ENCODE measurements around the gene UBXN10. TPM values are rescaled to one million over a fixed set of nuclear protein-coding genes. Genes with fewer than 3 reads are reported as not detected.

Gene UBXN10
- polyA plus RNA-seq, 1 donor (not counting 4 experiments of a cell fraction or from before 2014, with no cell fraction given): 0.05 TPM

DNA sequence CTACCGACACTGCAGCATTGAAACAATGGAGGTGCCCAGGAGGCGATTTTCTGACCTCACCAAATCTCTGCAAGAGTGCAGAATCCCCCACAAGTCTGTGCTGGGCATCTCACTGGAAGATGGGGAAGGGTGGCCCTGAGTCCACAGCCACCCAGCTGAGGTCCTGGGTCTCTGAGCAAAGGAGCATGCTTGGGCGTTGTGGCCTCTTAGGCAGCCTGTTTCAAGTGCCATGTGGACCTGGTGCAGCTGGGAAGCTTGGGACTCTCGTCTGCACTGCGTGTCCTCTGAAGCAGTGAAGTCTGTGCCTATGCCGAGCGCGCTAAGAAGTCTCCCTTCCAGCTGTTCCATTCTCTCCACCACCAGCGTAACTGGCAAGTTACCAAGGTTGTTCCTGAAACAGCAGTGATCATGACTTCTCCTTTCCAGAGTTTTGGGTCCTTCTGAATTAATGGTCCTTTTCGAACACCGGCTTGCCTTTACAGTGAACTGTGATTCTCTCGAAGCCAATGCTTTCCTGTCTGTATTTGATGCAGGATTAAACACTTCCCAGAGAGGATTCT, 5.5 kb downstream of the UBXN10 start:
- TF ChIP-seq, protein P1, sequence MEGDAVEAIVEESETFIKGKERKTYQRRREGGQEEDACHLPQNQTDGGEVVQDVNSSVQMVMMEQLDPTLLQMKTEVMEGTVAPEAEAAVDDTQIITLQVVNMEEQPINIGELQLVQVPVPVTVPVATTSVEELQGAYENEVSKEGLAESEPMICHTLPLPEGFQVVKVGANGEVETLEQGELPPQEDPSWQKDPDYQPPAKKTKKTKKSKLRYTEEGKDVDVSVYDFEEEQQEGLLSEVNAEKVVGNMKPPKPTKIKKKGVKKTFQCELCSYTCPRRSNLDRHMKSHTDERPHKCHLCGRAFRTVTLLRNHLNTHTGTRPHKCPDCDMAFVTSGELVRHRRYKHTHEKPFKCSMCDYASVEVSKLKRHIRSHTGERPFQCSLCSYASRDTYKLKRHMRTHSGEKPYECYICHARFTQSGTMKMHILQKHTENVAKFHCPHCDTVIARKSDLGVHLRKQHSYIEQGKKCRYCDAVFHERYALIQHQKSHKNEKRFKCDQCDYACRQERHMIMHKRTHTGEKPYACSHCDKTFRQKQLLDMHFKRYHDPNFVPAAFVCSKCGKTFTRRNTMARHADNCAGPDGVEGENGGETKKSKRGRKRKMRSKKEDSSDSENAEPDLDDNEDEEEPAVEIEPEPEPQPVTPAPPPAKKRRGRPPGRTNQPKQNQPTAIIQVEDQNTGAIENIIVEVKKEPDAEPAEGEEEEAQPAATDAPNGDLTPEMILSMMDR (optimal IDR thresholded peaks at IDR 0.05 in 1 of 3, IDR thresholded peaks at IDR 0.05 in 1 of 3, conservative IDR thresholded peaks at IDR 0.05 in 1 of 3; ENCODE audit: extremely low read depth in 1 of 3, insufficient read depth in 2 of 3, low read length in 3 of 3): no peak
- TF ChIP-seq EZH2 (IDR thresholded peaks at IDR 0.05; ENCODE audit: low read length): no peak
- H3K36me3 ChIP-seq (ENCODE audit: control insufficient read depth in 2 of 2, extremely low read depth in 1 of 2, insufficient read depth in 2 of 2, low read length in 2 of 2): no peaks in the 10 kb centered on the region
- FAIRE-seq (no peak), DNase-seq (ENCODE audit: low read depth, low spot score) (no peak)
- no peaks in the 10 kb centered on the region for H3K9me1 ChIP-seq (ENCODE audit: control insufficient read depth, extremely low read depth, insufficient read depth, low read length)
- dilution Hi-C loops (cut with MboI; ENCODE audit: extremely low pct_ligation_motif_present, low sequenced_read_pairs): no loop called here
- no peak overlapping the region for H3K4me3 ChIP-seq (ENCODE audit: control insufficient read depth in 2 of 3, extremely low read depth in 1 of 3, insufficient read depth in 2 of 3, low read depth in 1 of 3, low read length in 3 of 3)
- no peaks in the 10 kb centered on the region for H3K9me3 ChIP-seq (ENCODE audit: control insufficient read depth, low read depth, low read length)
- H3K4me2 ChIP-seq (ENCODE audit: control insufficient read depth, extremely low read depth, insufficient read depth, low read depth, low read length): no peak overlapping the region
- H4K20me1 ChIP-seq (ENCODE audit: control insufficient read depth, extremely low read depth, insufficient read depth, low read length): no peaks in the 10 kb centered on the region
- H3K27me3 ChIP-seq (ENCODE audit: control insufficient read depth, extremely low read depth, insufficient read depth, low read length): peaks cover 26% of the 10 kb centered on the region
- H3K9ac ChIP-seq (ENCODE audit: control insufficient read depth, extremely low read depth, insufficient read depth, low read length): no peak overlapping the region
- peaks cover 19% of the 10 kb centered on the region for H3K4me1 ChIP-seq (ENCODE audit: control insufficient read depth, extremely low read depth, insufficient read depth, low read length)
- H2AFZ ChIP-seq (ENCODE audit: control insufficient read depth, low read length): no peak overlapping the region
- no peak overlapping the region for H3K27ac ChIP-seq (ENCODE audit: control insufficient read depth, insufficient read depth, low read length)
- H3K79me2 ChIP-seq (ENCODE audit: control insufficient read depth, insufficient read depth, low read length): no peaks in the 10 kb centered on the region

DNA sequence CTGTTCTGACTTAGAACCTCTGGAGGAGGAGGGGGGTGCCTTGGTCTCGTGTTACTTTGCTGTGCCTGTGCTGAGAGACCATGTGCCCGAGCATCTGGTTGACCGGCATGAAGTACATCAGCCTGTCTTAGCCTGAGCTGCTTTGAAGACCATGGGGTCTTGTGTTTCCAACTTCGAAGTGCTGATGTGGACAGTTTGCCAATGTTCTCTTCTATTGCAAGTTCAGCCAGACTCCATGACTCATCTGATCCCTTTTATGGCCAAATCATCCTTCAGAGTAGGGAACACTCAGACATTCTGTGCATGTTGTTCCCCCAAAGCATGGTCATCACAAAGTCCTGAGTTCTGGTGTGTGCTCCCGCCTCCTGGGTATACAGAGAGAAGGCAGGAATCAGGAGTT, 6.5 kb downstream of the UBXN10 start:
- H3K27me3 ChIP-seq (ENCODE audit: control insufficient read depth, extremely low read depth, insufficient read depth, low read length): peaks cover 18% of the 10 kb centered on the region
- FAIRE-seq (peak; percentile 88), DNase-seq (ENCODE audit: low read depth, low spot score) (no peak)
- H3K79me2 ChIP-seq (ENCODE audit: control insufficient read depth, insufficient read depth, low read length): no peaks in the 10 kb centered on the region
- dilution Hi-C loops (cut with MboI; ENCODE audit: extremely low pct_ligation_motif_present, low sequenced_read_pairs): no loop called here
- peaks cover 19% of the 10 kb centered on the region for H3K4me1 ChIP-seq (ENCODE audit: control insufficient read depth, extremely low read depth, insufficient read depth, low read length)
- no peak overlapping the region for H3K4me3 ChIP-seq (ENCODE audit: control insufficient read depth in 2 of 3, extremely low read depth in 1 of 3, insufficient read depth in 2 of 3, low read depth in 1 of 3, low read length in 3 of 3)
- TF ChIP-seq, protein P1 (optimal IDR thresholded peaks at IDR 0.05 in 1 of 3, IDR thresholded peaks at IDR 0.05 in 1 of 3, conservative IDR thresholded peaks at IDR 0.05 in 1 of 3; ENCODE audit: extremely low read depth in 1 of 3, insufficient read depth in 2 of 3, low read length in 3 of 3): no peak
- TF ChIP-seq EZH2 (IDR thresholded peaks at IDR 0.05; ENCODE audit: low read length): no peak
- no peaks in the 10 kb centered on the region for H3K36me3 ChIP-seq (ENCODE audit: control insufficient read depth in 2 of 2, extremely low read depth in 1 of 2, insufficient read depth in 2 of 2, low read length in 2 of 2)
- no peaks in the 10 kb centered on the region for H3K9me1 ChIP-seq (ENCODE audit: control insufficient read depth, extremely low read depth, insufficient read depth, low read length)
- no peak overlapping the region for H3K27ac ChIP-seq (ENCODE audit: control insufficient read depth, insufficient read depth, low read length)
- H3K9ac ChIP-seq (ENCODE audit: control insufficient read depth, extremely low read depth, insufficient read depth, low read length): no peak overlapping the region
- no peak overlapping the region for H3K4me2 ChIP-seq (ENCODE audit: control insufficient read depth, extremely low read depth, insufficient read depth, low read depth, low read length)
- H2AFZ ChIP-seq (ENCODE audit: control insufficient read depth, low read length): no peak overlapping the region
- no peaks in the 10 kb centered on the region for H3K9me3 ChIP-seq (ENCODE audit: control insufficient read depth, low read depth, low read length)
- H4K20me1 ChIP-seq (ENCODE audit: control insufficient read depth, extremely low read depth, insufficient read depth, low read length): no peaks in the 10 kb centered on the region
